ENCODE results near the gene SEC62.
A peak's percentile ranks its signal among the peaks of the same experiment; 100 is the strongest.

SEC62 gene

GRCh38 chr3:169966428-169966950, at the start of gene SEC62:
Gene SEC62 (plus strand): TSS chr3:169966807. CDS start chr3:169966823, 16 bp downstream.
- peak; percentile 69 for DNase-seq (ENCODE audit: low read depth)
- peak; percentile 51 for TF ChIP-seq CTCF (conservative IDR thresholded peaks at IDR 0.05; ENCODE audit: low read depth, low read length)
- peak within 1 kb of the TSS; percentile 93 for H3K4me3 ChIP-seq (ENCODE audit: low read length)

GRCh38 chr3:169923189-169923588, 43.4 kb upstream of the SEC62 start:
- no peak for TF ChIP-seq CTCF (conservative IDR thresholded peaks at IDR 0.05; ENCODE audit: low read depth, low read length)
- peak; percentile 17 for DNase-seq (ENCODE audit: low read depth)
- H3K4me3 ChIP-seq (ENCODE audit: low read length) = no peak overlapping the region

GRCh38 chr3:169923831-169924230, 42.8 kb upstream of the SEC62 start:
- DNase-seq (ENCODE audit: low read depth) = no peak
- no peak for TF ChIP-seq CTCF (conservative IDR thresholded peaks at IDR 0.05; ENCODE audit: low read depth, low read length)
- H3K4me3 ChIP-seq (ENCODE audit: low read length) = no peak overlapping the region

GRCh38 chr3:169929830-169930519, 36.6 kb upstream of the SEC62 start:
- TF ChIP-seq CTCF (conservative IDR thresholded peaks at IDR 0.05; ENCODE audit: low read depth, low read length) = no peak
- no peak for DNase-seq (ENCODE audit: low read depth)

GRCh38 chr3:169930843-169931242, 35.8 kb upstream of the SEC62 start:
- DNase-seq (ENCODE audit: low read depth) = no peak
- TF ChIP-seq CTCF (conservative IDR thresholded peaks at IDR 0.05; ENCODE audit: low read depth, low read length) = no peak
- no peak overlapping the region for H3K4me3 ChIP-seq (ENCODE audit: low read length)

More at GRCh38 chr3:169929830-169930519, 36.6 kb upstream of the SEC62 start:
- no peak overlapping the region for H3K4me3 ChIP-seq (ENCODE audit: low read length)

GRCh38 chr3:169931747-169932520, 34.7 kb upstream of the SEC62 start:
- no peak for TF ChIP-seq CTCF (conservative IDR thresholded peaks at IDR 0.05; ENCODE audit: low read depth, low read length)
- DNase-seq (ENCODE audit: low read depth) = no peak
- H3K4me3 ChIP-seq (ENCODE audit: low read length) = no peak overlapping the region
